Glutamatergic neuron (in vitro differentiated cells): ENCODE results near the gene AGAP2. TPM values are rescaled to one million over a fixed set of nuclear protein-coding genes. Genes with fewer than 3 reads are reported as not detected.

Experiments used
- DNase-seq: peaks from one replicate; pipeline ENCODE4 v3.0.0; 2022
- H3K27ac Mint-ChIP-seq: one replicate; pipeline ENCODE4 v1.8.0; 2020; ENCODE audit warnings: mild to moderate bottlenecking, mixed read lengths, inconsistent platforms; ENCODE audit not compliant: unreplicated experiment
- H3K27me3 Mint-ChIP-seq: one replicate; pipeline ENCODE4 v1.8.0; 2020; ENCODE audit warnings: mild to moderate bottlenecking, moderate library complexity, mixed read lengths, inconsistent platforms; ENCODE audit not compliant: unreplicated experiment
- H3K36me3 Mint-ChIP-seq: one replicate; pipeline ENCODE4 v1.8.0; 2020; ENCODE audit warnings: mild to moderate bottlenecking, mixed read lengths, inconsistent platforms; ENCODE audit not compliant: unreplicated experiment
- H3K4me1 Mint-ChIP-seq: one replicate; pipeline ENCODE4 v1.8.0; 2020; ENCODE audit warnings: mild to moderate bottlenecking, low read depth, mixed read lengths, inconsistent platforms; ENCODE audit not compliant: unreplicated experiment
- H3K4me3 Mint-ChIP-seq: one replicate; pipeline ENCODE4 v1.8.0; 2020; ENCODE audit warnings: mild to moderate bottlenecking, mixed read lengths, inconsistent platforms; ENCODE audit not compliant: unreplicated experiment
- H3K9me3 Mint-ChIP-seq: one replicate; pipeline ENCODE4 v1.8.0; 2020; ENCODE audit warnings: mild to moderate bottlenecking, moderate library complexity, mixed read lengths, inconsistent platforms; ENCODE audit not compliant: unreplicated experiment
- total RNA-seq: library from RNA; stranded (reverse); fragmentation: NEBNext Ultra II Directional; extraction: Animal tissue kit (Norgen Biotek cat#: 25700); gene quantifications from one replicate; pipeline ENCODE4 v1.2.1, GENCODE V29; 2021; ENCODE audit not compliant: unreplicated experiment
- TF ChIP-seq, protein P1 (sequence below): fragments of 200-600 bp; sonication (generic); IDR thresholded peaks from one replicate; pipeline ENCODE4 v1.5.0; 2021; ENCODE audit not compliant: partially characterized antibody, unreplicated experiment

The AGAP2 gene
- total RNA-seq, 1 donor from 2014 or later: 45.5 TPM

DNA sequence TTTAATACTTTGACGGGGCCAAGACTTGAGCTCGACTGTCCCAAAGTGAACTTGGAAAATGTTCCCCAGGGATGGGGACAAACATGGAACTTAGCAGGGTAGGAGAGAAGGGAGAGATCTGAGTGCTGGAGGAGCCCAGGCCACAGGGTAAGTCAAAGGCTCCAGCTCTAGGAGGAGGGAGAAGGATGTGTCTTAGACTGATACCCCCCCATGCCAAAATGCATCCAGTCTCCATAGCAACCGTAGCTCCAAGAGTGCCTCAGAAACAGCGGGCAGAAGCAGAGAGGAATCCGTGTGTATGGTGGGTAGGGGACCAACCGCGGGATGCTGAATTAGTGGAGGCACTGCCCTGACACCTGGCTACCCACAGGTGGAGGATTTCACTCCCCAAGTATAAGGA is 845 bp upstream of the AGAP2 start:
- TF ChIP-seq, protein P1, sequence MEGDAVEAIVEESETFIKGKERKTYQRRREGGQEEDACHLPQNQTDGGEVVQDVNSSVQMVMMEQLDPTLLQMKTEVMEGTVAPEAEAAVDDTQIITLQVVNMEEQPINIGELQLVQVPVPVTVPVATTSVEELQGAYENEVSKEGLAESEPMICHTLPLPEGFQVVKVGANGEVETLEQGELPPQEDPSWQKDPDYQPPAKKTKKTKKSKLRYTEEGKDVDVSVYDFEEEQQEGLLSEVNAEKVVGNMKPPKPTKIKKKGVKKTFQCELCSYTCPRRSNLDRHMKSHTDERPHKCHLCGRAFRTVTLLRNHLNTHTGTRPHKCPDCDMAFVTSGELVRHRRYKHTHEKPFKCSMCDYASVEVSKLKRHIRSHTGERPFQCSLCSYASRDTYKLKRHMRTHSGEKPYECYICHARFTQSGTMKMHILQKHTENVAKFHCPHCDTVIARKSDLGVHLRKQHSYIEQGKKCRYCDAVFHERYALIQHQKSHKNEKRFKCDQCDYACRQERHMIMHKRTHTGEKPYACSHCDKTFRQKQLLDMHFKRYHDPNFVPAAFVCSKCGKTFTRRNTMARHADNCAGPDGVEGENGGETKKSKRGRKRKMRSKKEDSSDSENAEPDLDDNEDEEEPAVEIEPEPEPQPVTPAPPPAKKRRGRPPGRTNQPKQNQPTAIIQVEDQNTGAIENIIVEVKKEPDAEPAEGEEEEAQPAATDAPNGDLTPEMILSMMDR: no peak
- Mint-ChIP-seq H3K27ac (peak overlapping the region; percentile 38), H3K4me3 (peak overlapping the region; percentile 85), H3K36me3 (peaks cover 9% of the 10 kb centered on the region), H3K27me3 (peaks cover 30% of the 10 kb centered on the region), H3K4me1 (peaks cover 24% of the 10 kb centered on the region), H3K9me3 (peaks cover 12% of the 10 kb centered on the region)
- no peak for DNase-seq

- Mint-ChIP-seq H3K4me1 (peaks cover 25% of the 10 kb centered on the region), H3K27ac (no peak overlapping the region), H3K27me3 (peaks cover 29% of the 10 kb centered on the region), H3K4me3 (no peak overlapping the region), H3K36me3 (peaks cover 10% of the 10 kb centered on the region), H3K9me3 (peaks cover 11% of the 10 kb centered on the region)
- peak; percentile 71 for DNase-seq
- TF ChIP-seq, protein P1: no peak
Observed at GRCh38 chr12:57737467-57738460, 778 bp downstream of the AGAP2 start.

DNA sequence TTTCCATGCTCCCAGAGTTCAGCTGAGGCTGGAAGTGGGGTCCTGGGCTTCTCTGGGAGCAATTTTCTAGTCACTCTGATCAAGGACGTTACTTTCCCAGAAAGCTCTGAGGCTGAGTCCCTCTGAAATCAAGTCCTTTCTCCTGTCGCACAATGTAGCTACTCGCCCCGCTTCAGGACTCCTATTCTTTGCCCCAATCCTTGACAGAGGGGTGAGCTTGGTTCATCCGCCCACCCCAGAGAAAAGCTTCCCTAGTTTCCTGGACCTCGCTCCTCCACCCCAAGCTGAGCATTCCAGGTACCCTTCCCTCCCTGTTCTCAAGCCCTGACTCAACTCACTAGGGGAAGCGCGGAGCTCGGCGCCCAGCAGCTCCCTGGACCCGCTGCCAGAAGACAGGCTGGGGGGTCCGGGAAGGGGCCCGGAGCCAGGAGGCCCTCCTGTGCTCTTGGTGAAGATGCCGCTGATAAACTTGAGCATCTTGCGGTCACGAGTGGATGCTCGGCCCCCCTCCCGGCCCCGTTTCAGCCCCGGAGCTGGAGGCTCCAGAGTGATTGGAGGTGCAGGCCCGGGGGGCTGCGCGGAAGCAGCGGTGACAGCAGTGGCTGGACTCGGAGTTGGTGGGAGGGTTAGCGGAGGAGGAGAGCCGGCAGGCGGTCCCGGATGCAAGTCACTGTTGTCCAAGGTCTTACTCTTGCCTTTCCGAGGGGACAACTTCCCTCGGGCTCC is 1.6 kb downstream of the AGAP2 start:
- peak overlapping the region; percentile 73 for H3K27ac Mint-ChIP-seq
- H3K4me1 Mint-ChIP-seq: peaks cover 25% of the 10 kb centered on the region
- TF ChIP-seq, protein P1: no peak
- peaks cover 29% of the 10 kb centered on the region for H3K27me3 Mint-ChIP-seq
- DNase-seq: no peak
- H3K9me3 Mint-ChIP-seq: peaks cover 11% of the 10 kb centered on the region
- peaks cover 10% of the 10 kb centered on the region for H3K36me3 Mint-ChIP-seq
- H3K4me3 Mint-ChIP-seq: peak overlapping the region; percentile 94

DNA sequence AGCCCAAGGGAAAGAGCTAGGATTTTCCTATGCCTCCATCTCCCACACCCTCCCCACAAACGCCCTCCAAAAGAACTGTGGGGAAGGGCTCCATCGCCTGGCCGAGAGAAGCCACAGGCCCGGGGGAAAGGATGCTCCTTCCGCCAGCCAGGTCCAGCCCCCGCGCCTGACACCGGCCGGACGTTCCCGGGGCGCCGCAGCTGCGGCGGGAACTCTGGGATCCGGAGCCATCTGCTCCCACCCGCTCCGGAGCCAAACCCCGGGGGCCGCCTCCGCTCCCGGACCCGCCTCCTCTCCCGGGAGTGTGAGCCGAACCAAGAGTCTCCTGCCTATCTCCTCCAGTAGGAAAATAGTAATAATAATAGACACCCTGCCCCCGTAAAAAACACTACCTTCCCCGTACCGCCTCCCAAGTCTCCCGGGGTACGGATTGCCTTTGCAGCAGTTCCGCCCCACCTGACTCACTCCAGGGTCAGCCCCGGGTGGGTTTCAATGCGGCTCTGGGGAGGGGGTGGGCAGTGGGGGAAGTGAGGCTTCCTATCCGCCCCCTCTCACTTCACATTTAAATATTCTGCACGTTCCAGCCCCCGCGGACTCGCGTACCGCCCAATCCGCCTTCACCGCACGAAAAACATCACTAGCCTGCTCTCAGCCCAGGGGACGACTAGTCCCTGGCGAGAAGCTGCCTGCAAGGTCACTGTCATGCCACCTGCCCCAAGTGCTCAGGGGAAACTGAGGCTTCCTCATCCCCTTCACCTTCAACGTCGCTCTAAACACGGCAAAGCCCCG is 2.4 kb downstream of the AGAP2 start:
- Mint-ChIP-seq H3K9me3 (peaks cover 11% of the 10 kb centered on the region), H3K36me3 (peaks cover 15% of the 10 kb centered on the region), H3K27ac (peak overlapping the region; percentile 73), H3K4me1 (peaks cover 25% of the 10 kb centered on the region), H3K27me3 (peaks cover 29% of the 10 kb centered on the region), H3K4me3 (peak overlapping the region; percentile 94)
- TF ChIP-seq, protein P1: no peak
- DNase-seq: peak; percentile 81
